Transverse colon (tissue), 4 donors: Measurements from ENCODE around the gene ZNF407. TPM values are rescaled to one million over a fixed set of nuclear protein-coding genes. Genes with fewer than 3 reads are reported as not detected.

ENCODE experiments used
- DNase-seq: peaks from one replicate; pipeline ENCODE4 v3.0.0-alpha.2; 2019
- H3K27ac ChIP-seq, 4 donors: fragments of 200-600 bp; sonication (generic); 2 replicates each; pipeline ENCODE4 v1.5.1; 2016 to 2018; ENCODE audit warnings: inconsistent platforms in 4 of 4
- H3K27me3 ChIP-seq: fragments of 200-600 bp; sonication (generic); 2 replicates; pipeline ENCODE4 v1.5.1; 2017; ENCODE audit warnings: inconsistent platforms
- H3K36me3 ChIP-seq, 4 donors: fragments of 200-600 bp; sonication (generic); 2 replicates each; pipeline ENCODE4 v1.5.1; 2017 to 2019; ENCODE audit warnings: inconsistent platforms in 4 of 4
- H3K4me1 ChIP-seq, 4 donors: fragments of 200-600 bp; sonication (generic); 2 replicates each; pipeline ENCODE4 v1.5.1; 2017 to 2020; ENCODE audit warnings: inconsistent platforms in 4 of 4
- H3K4me3 ChIP-seq, 4 donors: fragments of 200-600 bp; sonication (generic); 1 replicate in 1 of 4; 2 replicates in 3 of 4; pipeline versions ENCODE4 v1.5.1 to v1.6.1; 2017 to 2019; ENCODE audit warnings: inconsistent platforms in 4 of 4
- H3K9me3 ChIP-seq, 2 donors: fragments of 200-600 bp; sonication (generic); 2 replicates each; pipeline ENCODE4 v1.5.1; 2017 to 2019; ENCODE audit warnings: inconsistent platforms in 2 of 2
- CTCF ChIP-seq, 5 experiments: fragments of 200-600 bp in 3 of 5; fragments of 450-650 bp in 2 of 5; sonication (generic) in 3 of 5; IDR thresholded peaks; 1 replicate in 2 of 5; 2 replicates in 3 of 5; pipeline ENCODE4 v1.5.1; 2016 to 2017; ENCODE audit warnings: antibody characterized with exemption in 5 of 5, inconsistent platforms in 3 of 5, mild to moderate bottlenecking in 2 of 5, moderate library complexity in 1 of 5
- EP300 ChIP-seq: sonication (generic); formaldehyde crosslinking; IDR thresholded peaks from one replicate; pipeline ENCODE4 v1.6.1; 2017; ENCODE audit warnings: antibody characterized with exemption, low read depth
- POLR2A ChIP-seq: fragments of 450-650 bp; IDR thresholded peaks from one replicate; pipeline ENCODE4 v1.6.1; 2016; ENCODE audit warnings: antibody characterized with exemption, mild to moderate bottlenecking, moderate library complexity
- POLR2AphosphoS5 ChIP-seq, 3 donors: sonication (generic); formaldehyde crosslinking; IDR thresholded peaks; one replicate each; pipeline ENCODE4 v1.6.1; 2016; ENCODE audit warnings: antibody characterized with exemption in 3 of 3
- WGBS, 2 donors: methylation state at CpG; one replicate each; pipeline ENCODE4 v1.1.5; 2018; ENCODE audit warnings: low coverage in 1 of 2; 5-methylcytosine and 5-hydroxymethylcytosine counted together
- in situ Hi-C, 4 donors: fragments of 200-750 bp; cut with MboI; loops; one replicate each; pipeline versions ENCODE4 v1.15.0 to v1.15.1; 2017; ENCODE audit warnings: low sequenced_read_pairs in 3 of 4, low pct_ligation_motif_present in 1 of 4, low pct_unique_long_range_greater_than_20kb in 1 of 4
- intact Hi-C: fragments of 100-400 bp; cut with DNase I; formaldehyde crosslinking; loops from one replicate; pipeline ENCODE4 v1.15.1; 2023; ENCODE audit warnings: low total_unique reads
- total RNA-seq, 4 donors: library from RNA; depleted of rRNA; stranded (reverse); fragments of >200 nt; gene quantifications; one replicate each; pipeline ENCODE4 v1.1.0, GENCODE V29; 2016

ZNF407 gene
- total RNA-seq, 4 donors from 2014 or later, result 13.5 to 24.1 (median 20.1) TPM

- no peak for TF ChIP-seq EP300
- no peak for TF ChIP-seq POLR2AphosphoS5 (IDR thresholded peaks at IDR 0.05)
- TF ChIP-seq POLR2A, result no peak
- no peak for TF ChIP-seq CTCF (IDR thresholded peaks at IDR 0.05)
- DNase-seq, result no peak
- Histone ChIP-seq H3K27ac (no peak overlapping the region), H3K27me3 (no peaks in the 10 kb centered on the region), H3K4me3 (no peak overlapping the region), H3K4me1 (peaks cover 0 to 7% (median 0%) of the 10 kb centered on the region in 4 donors), H3K9me3 (no peaks in the 10 kb centered on the region), H3K36me3 (no peaks in the 10 kb centered on the region)
- in situ Hi-C loops, result no loop called here
- 96 to 97% methylated on average over 2 of the region's 2 CpGs for WGBS, 2 donors
- intact Hi-C loops, result no loop called here
These were observed 201.9 kb downstream of the ZNF407 start for GRCh38 chr18:74799542-74799941.

- TF ChIP-seq POLR2A (no peak), EP300 (no peak)
- Histone ChIP-seq H3K27ac (no peak overlapping the region), H3K27me3 (no peaks in the 10 kb centered on the region), H3K36me3 (no peaks in the 10 kb centered on the region), H3K4me3 (no peak overlapping the region), H3K4me1 (peaks cover 0 to 12% (median 0%) of the 10 kb centered on the region in 4 donors), H3K9me3 (no peaks in the 10 kb centered on the region)
- intact Hi-C loops, result no loop called here
- DNase-seq, result no peak
- in situ Hi-C loops, result no loop called here
These were observed 202.4 kb downstream of the ZNF407 start for GRCh38 chr18:74800098-74800497.

- no peak overlapping the region for H3K27ac ChIP-seq
- no peak overlapping the region for H3K4me3 ChIP-seq
- H3K9me3 ChIP-seq, result no peaks in the 10 kb centered on the region
- DNase-seq, result no peak
- intact Hi-C loops, result no loop called here
- no peaks in the 10 kb centered on the region for H3K36me3 ChIP-seq
- in situ Hi-C loops, result no loop called here
- WGBS, 2 donors, result 81% methylated on average over 4 of the region's 4 CpGs; no CpG with 5 or more reads in 1 of the 2 donors
- TF ChIP-seq CTCF (IDR thresholded peaks at IDR 0.05), result no peak
- no peak for TF ChIP-seq EP300
- TF ChIP-seq POLR2AphosphoS5 (IDR thresholded peaks at IDR 0.05), result no peak
- no peak for TF ChIP-seq POLR2A
- H3K27me3 ChIP-seq, result no peaks in the 10 kb centered on the region
- H3K4me1 ChIP-seq, result peaks cover 0 to 21% (median 8%) of the 10 kb centered on the region in 4 donors
These were observed 205.4 kb downstream of the ZNF407 start for GRCh38 chr18:74803117-74803516.

GRCh38 chr18:74803769-74804168 lies 206.1 kb downstream of the ZNF407 start:
- intact Hi-C loops (no loop called here), in situ Hi-C loops (no loop called here)
- no peaks in the 10 kb centered on the region for H3K9me3 ChIP-seq
- no peaks in the 10 kb centered on the region for H3K27me3 ChIP-seq
- H3K4me3 ChIP-seq, result peak overlapping the region in 1 of 4 donors; percentile 3
- H3K27ac ChIP-seq, result no peak overlapping the region
- no peak for DNase-seq
- WGBS, 2 donors, result 76 to 84% methylated on average over 10 of the region's 10 CpGs
- H3K4me1 ChIP-seq, result peaks cover 0 to 21% (median 8%) of the 10 kb centered on the region in 4 donors
- H3K36me3 ChIP-seq, result no peaks in the 10 kb centered on the region
- TF ChIP-seq EP300, result no peak
- TF ChIP-seq POLR2A, result no peak
- TF ChIP-seq CTCF (IDR thresholded peaks at IDR 0.05), result no peak
- TF ChIP-seq POLR2AphosphoS5 (IDR thresholded peaks at IDR 0.05), result no peak

GRCh38 chr18:74804677-74805076 lies 207.0 kb downstream of the ZNF407 start:
- TF ChIP-seq POLR2A, result no peak
- no peak for TF ChIP-seq EP300
- no peak for TF ChIP-seq CTCF (IDR thresholded peaks at IDR 0.05)
- no peak for TF ChIP-seq POLR2AphosphoS5 (IDR thresholded peaks at IDR 0.05)
- Histone ChIP-seq H3K9me3 (no peaks in the 10 kb centered on the region), H3K27ac (no peak overlapping the region), H3K36me3 (no peaks in the 10 kb centered on the region), H3K27me3 (no peaks in the 10 kb centered on the region), H3K4me3 (no peak overlapping the region), H3K4me1 (peaks cover 0 to 18% (median 8%) of the 10 kb centered on the region in 4 donors)
- in situ Hi-C loops (no loop called here), intact Hi-C loops (no loop called here)
- 51 to 54% methylated on average over 6 of the region's 6 CpGs for WGBS, 2 donors
- no peak for DNase-seq
